ENCODE results near the gene ATP10D.

ATP10D gene

DNA sequence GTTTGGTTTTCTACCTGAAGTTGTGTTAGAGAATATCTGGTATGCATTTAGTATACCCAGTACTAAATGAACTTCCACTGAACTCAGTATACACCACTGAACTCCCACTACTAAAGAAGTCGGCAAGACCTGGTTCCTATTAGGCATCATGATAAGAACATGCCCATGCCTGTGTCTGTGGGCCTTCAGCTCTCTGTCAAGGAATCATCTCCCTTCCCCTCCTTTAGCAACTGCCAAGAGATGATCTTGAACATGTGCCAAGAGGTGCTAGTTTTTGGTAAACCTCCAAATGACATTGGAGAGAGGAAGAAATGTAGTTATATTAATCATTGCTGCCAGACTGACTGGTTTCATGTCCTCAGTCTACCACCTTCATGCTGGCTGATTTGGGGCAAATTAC is 113.2 kb downstream of the ATP10D start:
- DNase-seq = no peak

DNA sequence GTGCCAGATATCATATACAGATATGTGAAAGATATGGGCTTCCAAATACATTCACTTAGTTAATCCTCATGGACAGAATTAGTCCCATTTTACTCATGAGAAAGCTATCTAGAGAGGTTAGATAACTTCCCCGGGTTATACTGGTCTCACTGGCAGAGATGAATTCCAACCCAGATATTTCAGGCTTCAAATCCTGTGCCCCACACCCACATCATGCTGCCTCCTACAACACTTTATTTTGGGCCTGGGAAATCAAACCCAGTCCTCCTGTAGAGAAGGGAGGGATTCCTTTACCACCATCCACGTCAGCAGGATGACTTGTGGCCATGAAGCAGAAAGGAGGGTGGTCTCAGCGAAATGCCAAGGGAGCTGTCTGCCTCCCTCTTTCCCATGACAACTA is 113.8 kb downstream of the ATP10D start:
- DNase-seq = no peak

GRCh38 chr4:47606482-47606881 is 121.4 kb downstream of the ATP10D start:
- DNase-seq = no peak

DNA sequence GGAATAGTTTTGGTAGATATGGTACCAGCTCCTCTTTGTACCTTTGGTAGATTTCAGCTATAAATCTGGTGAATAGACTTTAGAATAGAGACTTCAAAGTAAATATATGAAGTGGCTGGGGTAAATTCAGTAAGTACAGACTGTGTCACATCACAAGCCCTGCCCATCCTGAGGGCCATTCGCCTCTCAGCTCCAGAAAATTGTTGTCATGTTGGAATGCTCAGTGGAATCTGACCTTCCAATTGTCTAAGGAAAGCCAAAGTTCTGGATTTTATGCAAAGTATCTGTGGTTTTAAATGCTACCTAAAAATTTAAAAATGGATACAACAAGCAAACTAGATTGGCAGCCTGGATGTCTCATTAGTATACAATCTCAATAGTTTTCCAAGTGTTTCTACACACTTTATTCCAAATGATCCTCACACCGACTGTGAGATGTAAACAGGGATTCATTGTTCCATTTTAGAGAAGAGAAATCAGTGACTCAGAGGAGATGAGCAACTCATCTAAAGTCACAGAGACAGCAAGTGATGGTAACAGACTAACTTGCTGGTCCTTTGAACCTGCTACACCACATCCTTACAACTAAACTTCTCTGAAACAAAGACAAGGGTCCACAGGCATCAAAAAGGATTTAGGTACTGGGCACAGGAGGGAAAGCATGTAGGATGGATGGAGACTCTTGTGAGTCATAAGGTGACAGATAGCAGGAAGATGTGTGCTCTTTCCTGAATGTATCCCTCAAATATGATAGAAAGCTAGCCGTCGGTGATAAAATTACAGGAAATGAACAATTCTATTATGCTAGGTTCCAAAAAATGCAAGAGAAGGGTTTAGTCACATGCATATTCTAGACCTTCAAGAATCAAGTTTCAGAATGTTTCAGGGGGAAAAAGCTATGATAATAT is 127.3 kb downstream of the ATP10D start:
- no peak for DNase-seq

DNA sequence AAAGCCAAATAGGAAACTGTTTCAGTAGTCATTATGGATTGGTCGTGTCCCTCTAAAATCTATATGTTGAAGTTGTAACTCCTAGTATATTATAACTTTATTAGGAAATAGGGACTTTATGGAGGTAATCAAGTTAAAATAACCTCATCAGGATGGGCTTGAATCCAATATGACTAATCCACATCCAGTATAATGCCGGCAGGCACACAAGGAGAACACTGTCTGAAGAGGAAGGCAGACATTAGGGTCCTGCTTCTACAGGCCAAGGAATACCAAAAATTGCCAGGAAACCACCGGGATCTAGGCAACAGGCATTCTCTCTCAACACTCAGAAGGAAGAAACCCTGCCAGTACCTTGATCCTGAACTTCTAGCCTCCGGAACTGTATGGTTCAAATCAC is 130.3 kb downstream of the ATP10D start:
- no peak for DNase-seq

GRCh38 chr4:47617607-47618006 is 132.5 kb downstream of the ATP10D start:
- DNase-seq = no peak

- DNase-seq = no peak
These were observed 134.6 kb downstream of the ATP10D start for GRCh38 chr4:47619691-47620090.

DNA sequence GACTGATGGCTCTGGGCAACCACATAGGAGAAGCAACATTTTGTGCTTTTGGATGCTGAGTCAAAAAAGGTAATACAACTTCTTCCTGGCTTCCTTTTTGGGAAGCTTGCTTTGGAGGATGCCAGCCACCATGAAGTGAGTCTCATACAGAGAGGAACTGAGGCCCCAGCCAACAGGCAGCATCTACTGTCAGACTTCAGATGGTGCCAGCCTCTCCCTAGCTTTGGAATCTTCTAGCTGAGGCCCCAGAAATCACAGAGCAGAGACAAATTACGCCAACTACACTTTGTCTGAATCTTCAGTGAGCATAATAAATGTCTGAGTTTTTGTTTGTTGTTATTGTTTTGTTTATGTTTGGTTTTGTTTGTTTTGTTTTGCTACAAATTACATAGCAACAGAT is 136.1 kb downstream of the ATP10D start:
- no peak for DNase-seq

GRCh38 chr4:47624031-47624441 is 139.0 kb downstream of the ATP10D start:
- DNase-seq = no peak

- no peak for DNase-seq
These were observed 146.1 kb downstream of the ATP10D start for GRCh38 chr4:47631161-47631560.

DNA sequence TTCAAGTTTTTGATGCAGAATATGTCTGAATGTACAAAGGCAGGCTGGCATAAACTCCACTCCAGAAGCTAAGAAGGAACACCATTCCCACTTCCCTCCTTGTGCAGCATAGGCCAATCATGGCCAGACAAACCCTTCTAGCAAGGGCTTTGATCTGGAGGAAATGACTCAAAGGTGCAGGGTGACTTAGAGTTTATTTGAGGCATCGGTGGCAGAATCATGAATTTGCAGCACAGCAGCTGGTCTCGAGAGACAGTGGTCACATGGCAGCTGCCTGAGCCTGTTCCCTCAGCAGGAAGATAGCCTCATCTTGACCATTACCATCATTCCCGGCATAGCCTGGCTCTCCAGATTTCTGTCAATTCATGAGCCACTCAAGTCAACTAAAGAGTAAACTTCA is 154.5 kb downstream of the ATP10D start:
- no peak for DNase-seq

DNA sequence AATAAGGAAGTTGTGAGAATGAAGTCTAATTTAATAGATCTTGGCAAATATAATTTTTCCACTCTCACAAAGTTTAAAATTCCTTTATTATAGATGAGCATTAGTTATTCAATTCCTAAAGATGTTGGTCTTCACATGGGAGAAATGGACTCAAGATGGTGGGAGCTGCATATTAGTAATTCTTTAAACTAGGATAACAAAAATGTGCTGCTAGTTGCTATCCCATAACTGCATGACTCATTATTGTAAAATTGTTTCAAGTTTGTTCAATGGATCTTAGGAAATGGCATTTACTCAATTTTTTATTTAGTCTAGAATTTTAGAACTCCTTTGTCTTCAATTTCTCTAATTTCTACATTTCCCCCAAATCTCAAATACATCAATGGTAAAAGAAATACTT is 155.8 kb downstream of the ATP10D start:
- no peak for DNase-seq

GRCh38 chr4:47641755-47642154 is 156.7 kb downstream of the ATP10D start:
- no peak for DNase-seq

DNA sequence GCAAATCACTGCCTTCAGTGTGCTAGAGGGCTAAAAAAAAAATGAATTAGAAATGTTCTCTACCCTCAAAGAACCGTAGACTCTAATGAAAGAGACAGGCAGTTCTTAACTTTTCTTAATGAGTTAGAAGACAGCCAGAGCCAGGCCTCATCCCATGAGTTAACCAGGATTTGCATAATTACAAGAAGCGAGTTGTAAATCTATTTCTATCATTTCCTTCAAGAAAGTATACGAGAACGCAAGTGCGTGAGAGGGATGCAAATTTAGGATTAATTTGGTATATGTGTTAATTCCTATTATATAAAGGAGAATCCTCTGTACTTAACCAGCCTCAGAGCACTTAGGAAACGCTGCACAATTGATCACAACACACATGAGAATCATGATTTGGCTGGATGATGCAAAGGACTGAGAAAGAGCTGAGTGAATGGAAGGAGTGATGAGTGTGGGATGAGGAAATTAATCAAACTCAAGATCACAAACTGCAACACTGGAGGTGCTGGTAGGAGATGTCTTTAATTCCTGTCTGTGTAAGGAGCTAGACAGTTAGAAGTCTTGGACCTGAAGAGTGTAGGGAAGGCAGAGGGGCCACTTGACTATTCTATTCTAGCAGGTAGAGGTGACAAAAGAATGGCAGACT is 157.2 kb downstream of the ATP10D start:
- no peak for DNase-seq
